Heart left ventricle (tissue), 16 donors: Measurements from ENCODE around the gene NFATC1. TPM values are rescaled to one million over a fixed set of nuclear protein-coding genes. Genes with fewer than 3 reads are reported as not detected.
A peak's percentile ranks its signal among the peaks of the same experiment; 100 is the strongest.

Experiments
- ATAC-seq, 4 donors: fragments of 200-7000 bp; cut with Tn5 transposase; one replicate each; pipeline ENCODE4 v1.9.1; 2020 to 2022; ENCODE audit warnings: moderate library complexity in 4 of 4, mild to moderate bottlenecking in 3 of 4, moderate number of reproducible peaks in 1 of 4
- DNase-seq, 5 donors: peaks; one replicate each; pipeline ENCODE4 v3.0.0-alpha.2; 2020
- H3K27ac ChIP-seq, 12 donors: fragments of 200-600 bp; sonication (generic) in 4 of 12; one replicate each; pipeline versions ENCODE4 v1.5.0 to v1.8.0; 2016 to 2022; ENCODE audit warnings: mild to moderate bottlenecking in 2 of 12
- H3K27me3 ChIP-seq, 9 donors: fragments of 200-600 bp; sonication (generic) in 2 of 9; one replicate each; pipeline versions ENCODE4 v1.5.1 to v1.8.0; 2016 to 2022; ENCODE audit warnings: mild to moderate bottlenecking in 3 of 9
- H3K36me3 ChIP-seq, 9 donors: fragments of 200-600 bp; sonication (generic) in 2 of 9; one replicate each; pipeline versions ENCODE4 v1.5.0 to v1.8.0; 2018 to 2022; ENCODE audit warnings: mild to moderate bottlenecking in 2 of 9
- H3K4me1 ChIP-seq, 12 donors: fragments of 200-600 bp; sonication (generic) in 4 of 12; one replicate each; pipeline versions ENCODE4 v1.5.0 to v1.8.0; 2016 to 2022; ENCODE audit warnings: mild to moderate bottlenecking in 3 of 12
- H3K4me3 ChIP-seq, 12 donors: fragments of 200-600 bp; sonication (generic) in 4 of 12; one replicate each; pipeline versions ENCODE4 v1.5.0 to v1.8.0; 2017 to 2022; ENCODE audit warnings: mild to moderate bottlenecking in 9 of 12, moderate library complexity in 4 of 12
- H3K9me3 ChIP-seq, 12 donors: fragments of 200-600 bp; sonication (generic) in 4 of 12; one replicate each; pipeline versions ENCODE4 v1.5.0 to v1.8.0; 2016 to 2022; ENCODE audit warnings: mild to moderate bottlenecking in 1 of 12
- POLR2A ChIP-seq, 2 donors: fragments of 450-650 bp; IDR thresholded peaks; one replicate each; pipeline ENCODE4 v1.6.1; 2017; ENCODE audit warnings: antibody characterized with exemption in 2 of 2, mild to moderate bottlenecking in 2 of 2, moderate library complexity in 2 of 2
- WGBS, 4 donors: extraction: QIAGEN DNeasy Blood & Tissue Kit in 2 of 4; methylation state at CpG; one replicate each; pipeline versions ENCODE4 v1.1.5 to v1.1.7; 2013 to 2018; 5-methylcytosine and 5-hydroxymethylcytosine counted together
- intact Hi-C, 10 donors: fragments of 100-400 bp; cut with DNase I; formaldehyde crosslinking; loops; one replicate each; pipeline versions ENCODE4 v1.11.1 to v1.14.2; 2022
- polyA plus RNA-seq, 2 donors: library from polyadenylated mRNA; stranded (reverse); fragments of 200-250 nt; gene quantifications; one replicate each; pipeline ENCODE4 v1.2.3, GENCODE V29; 2013
- total RNA-seq, 9 donors: library from RNA; depleted of rRNA in 2 of 9; stranded (reverse); fragments of >200 nt in 2 of 9; fragmentation: NEBNext Ultra II Directional in 3 of 9; extraction: Animal tissue kit (Norgen Biotek cat#: 25700) in 3 of 9; gene quantifications; one replicate each; pipeline versions ENCODE4 v1.1.0 to v1.2.4, GENCODE V29; 2016 to 2023
- TF ChIP-seq, protein P1 (sequence below), 12 donors: fragments of 200-600 bp; sonication (generic) in 4 of 12; IDR thresholded peaks; one replicate each; pipeline versions ENCODE4 v1.5.0 to v1.8.0; 2018 to 2022; ENCODE audit warnings: antibody characterized with exemption in 12 of 12, mild to moderate bottlenecking in 5 of 12
- donor health status: ischemic (EF 13 %, LVEDD 7.1; RV severe dilation, severe dysfunction).
- donor health status: healthy with polysubstance abuse.
- donor health status: DM: no; HTN: yes; CAD: no.
- donor health status: DM: no; HTN: no; CAD: no.
- donor health status: ischemic (EF 25% LVEDD 6.9; RV normal size, moderate dysfunction).
- donor health status: ischemic (EF 25% LVEDD 5.7; RV mildly dilated, moderate dysfunction).
- donor health status: healthy.
- donor health status: DM: yes; HTN: yes; CAD: no.
- donor health status: ischemic (EF 35%, LVEDD 5.7; RV mildly dilated, moderate dysfunction).
- donor health status: nonischemic (EF 11% LVEDD 7.7; RV severe dilation, severe dysfunction).
- donor health status: DM: yes; HTN: yes; CAD: no.
- donor health status: PGD.
- donor health status: ischemic (EF 29% LVEDD 5.4; RV normal size, mild dysfunction).
- donor health status: nonischemic (EF 23%, LVEDD 6.1; RV moderate dilation, normal function).

NFATC1 gene
- total and polyA plus RNA-seq, 11 donors, result 6.5 to 26.7 (median 15.3) TPM

DNA sequence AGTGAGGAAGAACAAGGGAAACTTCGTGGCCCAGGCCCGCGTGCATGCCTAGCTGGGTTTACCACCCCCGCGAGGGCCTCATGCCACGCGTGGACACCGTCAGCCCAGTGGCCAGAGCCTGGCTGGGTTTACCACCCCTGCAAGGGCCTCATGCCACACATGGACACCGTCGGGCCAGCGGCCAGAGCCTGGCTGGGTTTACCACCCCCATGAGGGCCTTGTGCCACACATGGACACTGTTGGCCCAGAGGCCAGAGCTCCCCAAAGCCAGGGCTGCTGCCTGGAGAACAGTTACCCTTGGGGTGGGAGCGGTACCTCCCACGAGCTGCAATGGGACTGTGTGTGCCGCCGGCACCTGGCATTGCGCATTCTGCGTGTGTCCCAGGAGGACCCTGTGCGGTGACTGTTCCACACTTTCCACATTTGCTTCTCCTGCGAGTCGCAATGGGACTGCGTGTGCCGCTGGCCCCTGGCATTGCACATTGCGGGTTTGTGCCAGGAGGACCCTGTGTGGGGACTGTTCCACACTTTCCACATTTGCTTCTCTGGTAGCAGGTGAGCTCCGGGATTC is 178.3 kb downstream of the NFATC1 start:
- Histone ChIP-seq H3K36me3 (no peaks in the 10 kb centered on the region), H3K4me3 (no peak overlapping the region), H3K27me3 (no peaks in the 10 kb centered on the region), H3K27ac (peak overlapping the region in 1 of 12 donors; percentile 53), H3K9me3 (peaks cover 0 to 25% (median 18%) of the 10 kb centered on the region in 12 donors), H3K4me1 (peaks cover 3 to 41% (median 23%) of the 10 kb centered on the region in 12 donors)
- TF ChIP-seq, protein P1, sequence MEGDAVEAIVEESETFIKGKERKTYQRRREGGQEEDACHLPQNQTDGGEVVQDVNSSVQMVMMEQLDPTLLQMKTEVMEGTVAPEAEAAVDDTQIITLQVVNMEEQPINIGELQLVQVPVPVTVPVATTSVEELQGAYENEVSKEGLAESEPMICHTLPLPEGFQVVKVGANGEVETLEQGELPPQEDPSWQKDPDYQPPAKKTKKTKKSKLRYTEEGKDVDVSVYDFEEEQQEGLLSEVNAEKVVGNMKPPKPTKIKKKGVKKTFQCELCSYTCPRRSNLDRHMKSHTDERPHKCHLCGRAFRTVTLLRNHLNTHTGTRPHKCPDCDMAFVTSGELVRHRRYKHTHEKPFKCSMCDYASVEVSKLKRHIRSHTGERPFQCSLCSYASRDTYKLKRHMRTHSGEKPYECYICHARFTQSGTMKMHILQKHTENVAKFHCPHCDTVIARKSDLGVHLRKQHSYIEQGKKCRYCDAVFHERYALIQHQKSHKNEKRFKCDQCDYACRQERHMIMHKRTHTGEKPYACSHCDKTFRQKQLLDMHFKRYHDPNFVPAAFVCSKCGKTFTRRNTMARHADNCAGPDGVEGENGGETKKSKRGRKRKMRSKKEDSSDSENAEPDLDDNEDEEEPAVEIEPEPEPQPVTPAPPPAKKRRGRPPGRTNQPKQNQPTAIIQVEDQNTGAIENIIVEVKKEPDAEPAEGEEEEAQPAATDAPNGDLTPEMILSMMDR (IDR thresholded peaks at IDR 0.05), result no peak
- TF ChIP-seq POLR2A (IDR thresholded peaks at IDR 0.05), result no peak
- peak in 4 of 5 donors; percentile 4 to 48 (median 18) for DNase-seq
- intact Hi-C loops, result no loop called here
- 95 to 98% (median 98%) methylated on average over 13 to 24 of the region's 24 CpGs for WGBS, 4 donors
- ATAC-seq, result no peak

- Histone ChIP-seq H3K4me1 (peaks cover 3 to 41% (median 23%) of the 10 kb centered on the region in 12 donors), H3K4me3 (no peak overlapping the region), H3K36me3 (no peaks in the 10 kb centered on the region), H3K27me3 (no peaks in the 10 kb centered on the region), H3K9me3 (peaks cover 0 to 25% (median 18%) of the 10 kb centered on the region in 12 donors), H3K27ac (peak overlapping the region in 8 of 12 donors; percentile 5 to 87 (median 64))
- TF ChIP-seq, protein P1 (IDR thresholded peaks at IDR 0.05), result no peak
- TF ChIP-seq POLR2A (IDR thresholded peaks at IDR 0.05), result no peak
- ATAC-seq, result no peak
- WGBS, 4 donors, result 72 to 79% (median 76%) methylated on average over 14 to 17 of the region's 17 CpGs
- intact Hi-C loops, result no loop called here
- peak in 4 of 5 donors; percentile 6 to 54 (median 30) for DNase-seq
These were observed 179.3 kb downstream of the NFATC1 start for GRCh38 chr18:79574938-79575525.

DNA sequence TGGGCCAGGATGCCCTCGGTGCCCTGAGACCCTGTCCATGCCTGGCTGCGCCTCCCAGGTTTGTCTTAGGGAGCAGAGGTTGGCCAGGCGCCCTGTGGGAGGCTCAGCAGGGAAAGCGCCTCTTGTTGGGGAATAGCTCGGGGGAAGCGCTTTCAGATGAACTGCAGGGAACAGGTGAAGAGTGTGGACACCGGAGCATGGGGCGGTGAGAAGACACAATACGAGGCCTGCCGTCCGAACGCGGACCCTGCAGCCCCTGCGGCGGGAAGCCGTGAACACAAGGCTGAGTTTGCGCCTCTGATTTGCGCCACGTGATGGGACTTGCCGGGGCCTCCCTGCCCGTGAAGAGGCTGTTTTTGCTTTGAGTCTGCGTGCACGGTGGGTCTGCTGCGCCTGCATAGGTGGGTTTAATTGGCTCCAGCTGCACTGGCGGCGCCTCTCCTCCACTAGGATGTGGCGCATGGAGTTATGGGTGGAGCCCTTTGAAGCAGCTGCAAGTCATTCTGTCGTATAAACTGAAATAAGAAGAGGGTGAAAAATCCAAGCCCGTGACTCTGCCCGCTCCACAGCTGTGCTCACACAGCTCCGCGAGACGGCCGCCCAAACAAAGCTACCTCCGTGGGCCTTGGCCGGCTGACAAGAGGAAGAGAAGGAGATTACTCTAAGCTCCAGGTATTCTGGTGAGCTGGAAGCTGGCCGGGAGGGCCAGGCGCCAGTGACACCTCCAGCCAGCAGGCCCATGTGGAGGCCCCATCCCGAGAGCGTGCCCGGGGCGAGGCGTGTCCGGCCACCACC is 180.4 kb downstream of the NFATC1 start:
- peak in 3 of 4 donors; percentile 49 to 72 (median 62) for ATAC-seq
- intact Hi-C loops, result no loop called here
- peaks cover 3 to 41% (median 23%) of the 10 kb centered on the region in 12 donors for H3K4me1 ChIP-seq

More for the DNA sequence above, 180.4 kb downstream of the NFATC1 start:
- H3K4me3 ChIP-seq, result peak overlapping the region in 1 of 12 donors; percentile 12
- no peaks in the 10 kb centered on the region for H3K27me3 ChIP-seq
- no peaks in the 10 kb centered on the region for H3K36me3 ChIP-seq
- H3K27ac ChIP-seq, result peak overlapping the region in 11 of 12 donors; percentile 42 to 87 (median 60)
- TF ChIP-seq POLR2A (IDR thresholded peaks at IDR 0.05), result no peak
- TF ChIP-seq, protein P1 (IDR thresholded peaks at IDR 0.05), result peak in 1 of 12 donors; percentile 3
- DNase-seq, result peak; percentile 48 to 86 (median 75)
- peaks cover 0 to 25% (median 18%) of the 10 kb centered on the region in 12 donors for H3K9me3 ChIP-seq
- 51 to 61% (median 56%) methylated on average over 40 to 44 of the region's 44 CpGs for WGBS, 4 donors
